Measurements from ENCODE around the gene RHBDD1.

The RHBDD1 gene

GRCh38 chr2:226835796-226836547 lies at the start of gene RHBDD1:
Gene RHBDD1, plus strand, starts transcription at chr2:226836054. Its CDS starts 28,640 bp downstream, at chr2:226864694.
- no peak for TF ChIP-seq CTCF (conservative IDR thresholded peaks at IDR 0.05; ENCODE audit: low read length)
- DNase-seq (ENCODE audit: low read depth), result peak; percentile 95
- peak within 1 kb of the TSS; percentile 82 for H3K4me3 ChIP-seq (ENCODE audit: low read length)

- no peak for TF ChIP-seq CTCF (conservative IDR thresholded peaks at IDR 0.05; ENCODE audit: low read length)
- DNase-seq (ENCODE audit: low read depth), result peak; percentile 59
- no peak overlapping the region for H3K4me3 ChIP-seq (ENCODE audit: low read length)
Measured at GRCh38 chr2:226788064-226788463, 47.8 kb upstream of the RHBDD1 start.

GRCh38 chr2:226788881-226789490 lies 46.9 kb upstream of the RHBDD1 start:
- H3K4me3 ChIP-seq (ENCODE audit: low read length), result no peak overlapping the region
- no peak for TF ChIP-seq CTCF (conservative IDR thresholded peaks at IDR 0.05; ENCODE audit: low read length)
- DNase-seq (ENCODE audit: low read depth), result peak; percentile 42

GRCh38 chr2:226790011-226790410 lies 45.8 kb upstream of the RHBDD1 start:
- no peak overlapping the region for H3K4me3 ChIP-seq (ENCODE audit: low read length)
- TF ChIP-seq CTCF (conservative IDR thresholded peaks at IDR 0.05; ENCODE audit: low read length), result no peak
- DNase-seq (ENCODE audit: low read depth), result peak; percentile 31

GRCh38 chr2:226790431-226790830 lies 45.4 kb upstream of the RHBDD1 start:
- peak; percentile 5 for DNase-seq (ENCODE audit: low read depth)
- TF ChIP-seq CTCF (conservative IDR thresholded peaks at IDR 0.05; ENCODE audit: low read length), result no peak
- H3K4me3 ChIP-seq (ENCODE audit: low read length), result no peak overlapping the region

GRCh38 chr2:226791056-226791486 lies 44.8 kb upstream of the RHBDD1 start:
- DNase-seq (ENCODE audit: low read depth), result peak; percentile 66

More at GRCh38 chr2:226791056-226791486, 44.8 kb upstream of the RHBDD1 start:
- TF ChIP-seq CTCF (conservative IDR thresholded peaks at IDR 0.05; ENCODE audit: low read length), result no peak
- H3K4me3 ChIP-seq (ENCODE audit: low read length), result peak overlapping the region; percentile 60

Data from AG10803 (cell line).